NCI-H1930 (cell line): Measurements from ENCODE around the gene POLE.
"Not testable (repeated sequence)": the region's sequence is repeated elsewhere in the genome, so short reads cannot be mapped to it uniquely, and the experiment has no call there.

Source experiments
- DNase-seq, 2 experiments: peaks; one replicate each; lab custom pipeline; 2025; lab: John Stamatoyannopoulos, UW

The POLE gene

GRCh38 chr12:132615579-132616038 is 71.5 kb downstream of the POLE start:
- DNase-seq, result no peak

GRCh38 chr12:132614861-132615578 is 72.1 kb downstream of the POLE start:
- peak; percentile 61 to 75 for DNase-seq

GRCh38 chr12:132614029-132614428 is 73.1 kb downstream of the POLE start:
- no peak for DNase-seq

GRCh38 chr12:132611620-132612019 is 75.5 kb downstream of the POLE start:
- DNase-seq, result no peak

GRCh38 chr12:132610866-132611602 is 76.1 kb downstream of the POLE start:
- DNase-seq, result no peak

- no peak for DNase-seq
Observed at GRCh38 chr12:132610051-132610759, 76.9 kb downstream of the POLE start, which contains the start of gene LRCOL1. Gene LRCOL1 (minus strand): TSS chr12:132610582. CDS start chr12:132606251, 4,331 bp downstream.

GRCh38 chr12:132608231-132609171 is 78.6 kb downstream of the POLE start:
- no peak for DNase-seq

GRCh38 chr12:132606927-132607326 is 80.2 kb downstream of the POLE start:
- DNase-seq, result no peak

- no peak for DNase-seq
Observed at GRCh38 chr12:132606466-132606865, 80.7 kb downstream of the POLE start.

GRCh38 chr12:132605892-132606291 is 81.2 kb downstream of the POLE start:
- DNase-seq, result no peak

GRCh38 chr12:132604668-132605441 is 82.3 kb downstream of the POLE start:
- no peak for DNase-seq

GRCh38 chr12:132604151-132604618 is 83.0 kb downstream of the POLE start:
- DNase-seq, result no peak

GRCh38 chr12:132603240-132604150 is 83.6 kb downstream of the POLE start:
- no peak for DNase-seq

- no peak for DNase-seq
Observed at GRCh38 chr12:132602572-132603239, 84.4 kb downstream of the POLE start.

GRCh38 chr12:132601171-132601883 is 85.8 kb downstream of the POLE start:
- no peak for DNase-seq

GRCh38 chr12:132600048-132601032 is 86.8 kb downstream of the POLE start:
- peak; percentile 47 to 66 for DNase-seq

GRCh38 chr12:132599502-132599901 is 87.6 kb downstream of the POLE start:
- not testable (repeated sequence) for DNase-seq
